Measurements from ENCODE around the gene TRIM66.
A peak's percentile ranks its signal among the peaks of the same experiment; 100 is the strongest.
"Not testable (repeated sequence)": the region's sequence is repeated elsewhere in the genome, so short reads cannot be mapped to it uniquely, and the experiment has no call there.

The TRIM66 gene

GRCh38 chr11:8671651-8672062 lies 10.8 kb downstream of the TRIM66 start:
- Histone ChIP-seq H3K4me3 (ENCODE audit: low read length) (no peak overlapping the region), H3K27me3 (replicated peaks; ENCODE audit: control insufficient read depth, insufficient read depth, low read length) (no peaks in the 10 kb centered on the region), H3K9ac (ENCODE audit: low read length) (peak overlapping the region; percentile 10), H3K4me1 (ENCODE audit: control insufficient read depth, insufficient read depth, low read length) (peaks cover 18% of the 10 kb centered on the region), H3K36me3 (ENCODE audit: control insufficient read depth, insufficient read depth, low read length, severe bottlenecking) (peaks cover 3% of the 10 kb centered on the region), H3K9me3 (ENCODE audit: control insufficient read depth, low read length) (no peaks in the 10 kb centered on the region)
- no peak for DNase-seq (ENCODE audit: low read depth)

- peak overlapping the region; percentile 53 for H3K9ac ChIP-seq (ENCODE audit: low read length)
- H3K27me3 ChIP-seq (replicated peaks; ENCODE audit: control insufficient read depth, insufficient read depth, low read length): no peaks in the 10 kb centered on the region
- peak overlapping the region; percentile 53 for H3K4me3 ChIP-seq (ENCODE audit: low read length)
- DNase-seq (ENCODE audit: low read depth): peak; percentile 96
- no peaks in the 10 kb centered on the region for H3K9me3 ChIP-seq (ENCODE audit: control insufficient read depth, low read length)
- peaks cover 3% of the 10 kb centered on the region for H3K36me3 ChIP-seq (ENCODE audit: control insufficient read depth, insufficient read depth, low read length, severe bottlenecking)
- peaks cover 18% of the 10 kb centered on the region for H3K4me1 ChIP-seq (ENCODE audit: control insufficient read depth, insufficient read depth, low read length)
Observed at GRCh38 chr11:8671193-8671612, 11.3 kb downstream of the TRIM66 start.

GRCh38 chr11:8670081-8670480 lies 12.4 kb downstream of the TRIM66 start:
- peaks cover 18% of the 10 kb centered on the region for H3K4me1 ChIP-seq (ENCODE audit: control insufficient read depth, insufficient read depth, low read length)
- DNase-seq (ENCODE audit: low read depth); H3K27me3 ChIP-seq (replicated peaks; ENCODE audit: control insufficient read depth, insufficient read depth, low read length); H3K9me3 ChIP-seq (ENCODE audit: control insufficient read depth, low read length); H3K4me3 ChIP-seq (ENCODE audit: low read length); H3K36me3 ChIP-seq (ENCODE audit: control insufficient read depth, insufficient read depth, low read length, severe bottlenecking); H3K9ac ChIP-seq (ENCODE audit: low read length): not testable (repeated sequence)

GRCh38 chr11:8665222-8665621 lies 17.2 kb downstream of the TRIM66 start:
- H3K27me3 ChIP-seq (replicated peaks; ENCODE audit: control insufficient read depth, insufficient read depth, low read length): no peaks in the 10 kb centered on the region
- H3K36me3 ChIP-seq (ENCODE audit: control insufficient read depth, insufficient read depth, low read length, severe bottlenecking): peaks cover 3% of the 10 kb centered on the region
- no peak for DNase-seq (ENCODE audit: low read depth)

GRCh38 chr11:8661001-8661795 lies 21.3 kb downstream of the TRIM66 start:
- Histone ChIP-seq H3K36me3 (ENCODE audit: control insufficient read depth, insufficient read depth, low read length, severe bottlenecking) (no peaks in the 10 kb centered on the region), H3K9me3 (ENCODE audit: control insufficient read depth, low read length) (no peaks in the 10 kb centered on the region), H3K4me1 (ENCODE audit: control insufficient read depth, insufficient read depth, low read length) (peaks cover 21% of the 10 kb centered on the region), H3K4me3 (ENCODE audit: low read length) (no peak overlapping the region), H3K27me3 (replicated peaks; ENCODE audit: control insufficient read depth, insufficient read depth, low read length) (no peaks in the 10 kb centered on the region), H3K9ac (ENCODE audit: low read length) (no peak overlapping the region)
- no peak for DNase-seq (ENCODE audit: low read depth)

More at GRCh38 chr11:8665222-8665621, 17.2 kb downstream of the TRIM66 start:
- Histone ChIP-seq H3K9ac (ENCODE audit: low read length) (no peak overlapping the region), H3K9me3 (ENCODE audit: control insufficient read depth, low read length) (no peaks in the 10 kb centered on the region), H3K4me1 (ENCODE audit: control insufficient read depth, insufficient read depth, low read length) (no peaks in the 10 kb centered on the region), H3K4me3 (ENCODE audit: low read length) (no peak overlapping the region)

- Histone ChIP-seq H3K9ac (ENCODE audit: low read length) (peak overlapping the region; percentile 43), H3K4me1 (ENCODE audit: control insufficient read depth, insufficient read depth, low read length) (peaks cover 21% of the 10 kb centered on the region), H3K36me3 (ENCODE audit: control insufficient read depth, insufficient read depth, low read length, severe bottlenecking) (no peaks in the 10 kb centered on the region), H3K4me3 (ENCODE audit: low read length) (peak overlapping the region; percentile 48), H3K27me3 (replicated peaks; ENCODE audit: control insufficient read depth, insufficient read depth, low read length) (no peaks in the 10 kb centered on the region), H3K9me3 (ENCODE audit: control insufficient read depth, low read length) (no peaks in the 10 kb centered on the region)
- DNase-seq (ENCODE audit: low read depth): no peak
Observed at GRCh38 chr11:8658321-8659057, 24.0 kb downstream of the TRIM66 start.

- H3K9ac ChIP-seq (ENCODE audit: low read length): no peak overlapping the region
Observed at GRCh38 chr11:8656291-8656690, 26.2 kb downstream of the TRIM66 start.

GRCh38 chr11:8654503-8654902 lies 28.0 kb downstream of the TRIM66 start:
- no peak overlapping the region for H3K9ac ChIP-seq (ENCODE audit: low read length)
- no peaks in the 10 kb centered on the region for H3K9me3 ChIP-seq (ENCODE audit: control insufficient read depth, low read length)
- H3K36me3 ChIP-seq (ENCODE audit: control insufficient read depth, insufficient read depth, low read length, severe bottlenecking): peaks cover 2% of the 10 kb centered on the region
- peaks cover 34% of the 10 kb centered on the region for H3K4me1 ChIP-seq (ENCODE audit: control insufficient read depth, insufficient read depth, low read length)
- no peak overlapping the region for H3K4me3 ChIP-seq (ENCODE audit: low read length)
- H3K27me3 ChIP-seq (replicated peaks; ENCODE audit: control insufficient read depth, insufficient read depth, low read length): no peaks in the 10 kb centered on the region
- peak; percentile 26 for DNase-seq (ENCODE audit: low read depth)

More at GRCh38 chr11:8656291-8656690, 26.2 kb downstream of the TRIM66 start:
- Histone ChIP-seq H3K4me3 (ENCODE audit: low read length) (no peak overlapping the region), H3K9me3 (ENCODE audit: control insufficient read depth, low read length) (no peaks in the 10 kb centered on the region), H3K4me1 (ENCODE audit: control insufficient read depth, insufficient read depth, low read length) (peaks cover 31% of the 10 kb centered on the region), H3K27me3 (replicated peaks; ENCODE audit: control insufficient read depth, insufficient read depth, low read length) (no peaks in the 10 kb centered on the region), H3K36me3 (ENCODE audit: control insufficient read depth, insufficient read depth, low read length, severe bottlenecking) (no peaks in the 10 kb centered on the region)
- no peak for DNase-seq (ENCODE audit: low read depth)

GRCh38 chr11:8652140-8652539 lies 30.3 kb downstream of the TRIM66 start:
- H3K4me1 ChIP-seq (ENCODE audit: control insufficient read depth, insufficient read depth, low read length): peaks cover 18% of the 10 kb centered on the region
- DNase-seq (ENCODE audit: low read depth): peak; percentile 74
- H3K36me3 ChIP-seq (ENCODE audit: control insufficient read depth, insufficient read depth, low read length, severe bottlenecking): peaks cover 15% of the 10 kb centered on the region
- no peak overlapping the region for H3K4me3 ChIP-seq (ENCODE audit: low read length)
- H3K27me3 ChIP-seq (replicated peaks; ENCODE audit: control insufficient read depth, insufficient read depth, low read length): no peaks in the 10 kb centered on the region
- no peaks in the 10 kb centered on the region for H3K9me3 ChIP-seq (ENCODE audit: control insufficient read depth, low read length)
- peak overlapping the region; percentile 73 for H3K9ac ChIP-seq (ENCODE audit: low read length)

GRCh38 chr11:8650401-8650990 lies 32.0 kb downstream of the TRIM66 start:
- Histone ChIP-seq H3K36me3 (ENCODE audit: control insufficient read depth, insufficient read depth, low read length, severe bottlenecking) (peaks cover 28% of the 10 kb centered on the region), H3K9ac (ENCODE audit: low read length) (no peak overlapping the region), H3K9me3 (ENCODE audit: control insufficient read depth, low read length) (no peaks in the 10 kb centered on the region), H3K27me3 (replicated peaks; ENCODE audit: control insufficient read depth, insufficient read depth, low read length) (no peaks in the 10 kb centered on the region), H3K4me1 (ENCODE audit: control insufficient read depth, insufficient read depth, low read length) (peaks cover 14% of the 10 kb centered on the region), H3K4me3 (ENCODE audit: low read length) (no peak overlapping the region)
- DNase-seq (ENCODE audit: low read depth): no peak

- no peaks in the 10 kb centered on the region for H3K9me3 ChIP-seq (ENCODE audit: control insufficient read depth, low read length)
- peaks cover 40% of the 10 kb centered on the region for H3K36me3 ChIP-seq (ENCODE audit: control insufficient read depth, insufficient read depth, low read length, severe bottlenecking)
- H3K9ac ChIP-seq (ENCODE audit: low read length): no peak overlapping the region
- H3K27me3 ChIP-seq (replicated peaks; ENCODE audit: control insufficient read depth, insufficient read depth, low read length): no peaks in the 10 kb centered on the region
- H3K4me3 ChIP-seq (ENCODE audit: low read length): no peak overlapping the region
- peak; percentile 43 for DNase-seq (ENCODE audit: low read depth)
- peaks cover 14% of the 10 kb centered on the region for H3K4me1 ChIP-seq (ENCODE audit: control insufficient read depth, insufficient read depth, low read length)
Observed at GRCh38 chr11:8649361-8649760, 33.1 kb downstream of the TRIM66 start.
